Cardiac septum (tissue), 1 donor: ENCODE results near the gene PRPF19. TPM values are rescaled to one million over a fixed set of nuclear protein-coding genes. Genes with fewer than 3 reads are reported as not detected.

ENCODE experiments used
- DNase-seq: peaks from one replicate; pipeline ENCODE4 v3.0.0-alpha.2; 2020; ENCODE audit warnings: low spot score
- intact Hi-C: fragments of 100-400 bp; cut with DNase I; formaldehyde crosslinking; loops from one replicate; pipeline ENCODE4 v1.14.0; 2022
- total RNA-seq: library from RNA; stranded (reverse); fragmentation: NEBNext Ultra II Directional; extraction: Animal tissue kit (Norgen Biotek cat#: 25700); gene quantifications from one replicate; pipeline ENCODE4 v1.2.1, GENCODE V29; 2021
- donor health status: DM: no; HTN: no; CAD: no.

The PRPF19 gene
- total RNA-seq, 1 donor from 2014 or later = 32.5 TPM

- no peak for DNase-seq
- intact Hi-C loops = no loop called here
Observed at GRCh38 chr11:60852982-60853950, 53.1 kb downstream of the PRPF19 start.

- DNase-seq = no peak
- intact Hi-C loops = no loop called here
Observed at GRCh38 chr11:60852117-60852981, 54.0 kb downstream of the PRPF19 start.

GRCh38 chr11:60851327-60852104 is 54.9 kb downstream of the PRPF19 start:
- DNase-seq = no peak
- intact Hi-C loops = no loop called here

- no peak for DNase-seq
- intact Hi-C loops = loop anchor here (10.0 kb wide), 1 partner anchor 315 kb away; the partner anchor contains the start of gene VPS37C
Observed at GRCh38 chr11:60849641-60850520, 56.5 kb downstream of the PRPF19 start.

GRCh38 chr11:60848714-60849151 is 57.7 kb downstream of the PRPF19 start:
- intact Hi-C loops = loop anchor here (10.0 kb wide), 1 partner anchor 316 kb away; the partner anchor contains the start of gene VPS37C
- DNase-seq = no peak

- no peak for DNase-seq
- intact Hi-C loops = loop anchor here (10.0 kb wide), 1 partner anchor 317 kb away; the partner anchor contains the start of gene VPS37C
Observed at GRCh38 chr11:60847896-60848295, 58.5 kb downstream of the PRPF19 start.

- DNase-seq = no peak
- intact Hi-C loops = loop anchor here (10.0 kb wide), 1 partner anchor 318 kb away; the partner anchor contains the start of gene VPS37C
Observed at GRCh38 chr11:60847281-60847680, 59.1 kb downstream of the PRPF19 start.

- no peak for DNase-seq
- intact Hi-C loops = loop anchor here (10.0 kb wide), 1 partner anchor 319 kb away; the partner anchor contains the start of gene VPS37C
Observed at GRCh38 chr11:60845338-60845737, 61.0 kb downstream of the PRPF19 start.

- no peak for DNase-seq
- intact Hi-C loops = loop anchor here (5.0 to 10.0 kb wide), 2 partner anchors 62 to 320 kb away; partner anchors contain the start of genes PRPF19 and VPS37C
Observed at GRCh38 chr11:60844870-60845221, 61.5 kb downstream of the PRPF19 start.

- no peak for DNase-seq
- intact Hi-C loops = loop anchor here (5.0 to 10.0 kb wide), 2 partner anchors 63 to 321 kb away; partner anchors contain the start of genes PRPF19 and VPS37C
Observed at GRCh38 chr11:60844045-60844869, 62.1 kb downstream of the PRPF19 start.

GRCh38 chr11:60842668-60843600 is 63.5 kb downstream of the PRPF19 start:
- no peak for DNase-seq
- intact Hi-C loops = loop anchor here (5.0 to 10.0 kb wide), 2 partner anchors 64 to 322 kb away; partner anchors contain the start of genes PRPF19 and VPS37C

GRCh38 chr11:60841797-60842667 is 64.4 kb downstream of the PRPF19 start, which contains the start of gene CCDC86:
Gene CCDC86 (plus strand): TSS chr11:60842113. CDS start chr11:60842125, 12 bp downstream.
- DNase-seq = peak; percentile 96
- intact Hi-C loops = loop anchor here (5.0 to 10.0 kb wide), 2 partner anchors 65 to 323 kb away; partner anchors contain the start of genes PRPF19 and VPS37C
